Activated CD4-positive, alpha-beta memory T cell treated with anti-CD3 and anti-CD28 coated beads for 36 hours (primary cell): ENCODE measurements around the gene SMCHD1. TPM values are rescaled to one million over a fixed set of nuclear protein-coding genes. Genes with fewer than 3 reads are reported as not detected.
"Not testable (repeated sequence)": the region's sequence is repeated elsewhere in the genome, so short reads cannot be mapped to it uniquely, and the experiment has no call there.

Source experiments
- CTCF ChIA-PET: fragments of 350-600 bp; sonication (Branson Sonifier 250); formaldehyde crosslinking; loops from one replicate; lab custom pipeline; 2021; ENCODE audit warnings: antibody characterized with exemption, inconsistent platforms; lab: Charles Lee
- POLR2A ChIA-PET: fragments of 350-600 bp; sonication (Branson Sonifier 250); formaldehyde crosslinking; loops from one replicate; lab custom pipeline; 2021; ENCODE audit warnings: antibody characterized with exemption; lab: Charles Lee
- DNase-seq: peaks from one replicate; pipeline ENCODE4 v3.0.0-alpha.2; 2020
- H3K27ac Mint-ChIP-seq: one replicate; pipeline ENCODE4 v1.8.0; 2021; ENCODE audit warnings: mixed read lengths
- H3K27me3 Mint-ChIP-seq: one replicate; pipeline ENCODE4 v1.8.0; 2021; ENCODE audit warnings: mixed read lengths
- H3K36me3 Mint-ChIP-seq: one replicate; pipeline ENCODE4 v1.8.0; 2021; ENCODE audit warnings: mixed read lengths
- H3K4me1 Mint-ChIP-seq: one replicate; pipeline ENCODE4 v1.8.0; 2021; ENCODE audit warnings: low read depth, mixed read lengths
- H3K4me3 Mint-ChIP-seq: one replicate; pipeline ENCODE4 v1.8.0; 2021; ENCODE audit warnings: mild to moderate bottlenecking, mixed read lengths
- H3K9me3 Mint-ChIP-seq: one replicate; pipeline ENCODE4 v1.8.0; 2021; ENCODE audit warnings: mixed read lengths
- intact Hi-C: fragments of 100-400 bp; cut with micrococcal nuclease; formaldehyde crosslinking; loops from one replicate; pipeline ENCODE4 v1.15.1; 2023
- total RNA-seq, 2 experiments: library from RNA; stranded (reverse); gene quantifications; one replicate each; pipeline ENCODE4 v1.2.3, GENCODE V29; 2021

The SMCHD1 gene
- total RNA-seq, 2 experiments from 2014 or later, result 86.0 to 94.5 TPM

GRCh38 chr18:2780750-2781149, 125.2 kb downstream of the SMCHD1 start:
- no peaks in the 10 kb centered on the region for H3K27me3 Mint-ChIP-seq
- no peak for DNase-seq
- intact Hi-C loops, result no loop called here
- H3K4me1 Mint-ChIP-seq, result no peaks in the 10 kb centered on the region
- peak overlapping the region; percentile 58 for H3K27ac Mint-ChIP-seq
- no peak overlapping the region for H3K4me3 Mint-ChIP-seq
- no peaks in the 10 kb centered on the region for H3K9me3 Mint-ChIP-seq
- ChIA-PET POLR2A (interaction anchor here (0.6 kb wide), 1 partner anchor 161 kb away, joined by 3 read pairs; no protein-coding TSS in a partner anchor), CTCF (interaction anchor here (1.4 to 1.5 kb wide), 2 partner anchors 11 to 465 kb away, joined by 3 to 5 read pairs; no protein-coding TSS in a partner anchor)
- H3K36me3 Mint-ChIP-seq, result peaks cover 46% of the 10 kb centered on the region

GRCh38 chr18:2787225-2787624, 131.7 kb downstream of the SMCHD1 start:
- intact Hi-C loops, result no loop called here
- Mint-ChIP-seq H3K36me3 (peaks cover 35% of the 10 kb centered on the region), H3K27me3 (no peaks in the 10 kb centered on the region), H3K27ac (peak overlapping the region; percentile 73), H3K4me1 (peaks cover 5% of the 10 kb centered on the region), H3K9me3 (no peaks in the 10 kb centered on the region), H3K4me3 (no peak overlapping the region)
- DNase-seq, result no peak
- CTCF ChIA-PET, result no interaction called here
- POLR2A ChIA-PET, result no interaction called here

- POLR2A ChIA-PET, result no interaction called here
- DNase-seq, result no peak
- intact Hi-C loops, result loop anchor here (5.0 kb wide), 1 partner anchor 70 kb away; no protein-coding TSS in a partner anchor
- CTCF ChIA-PET, result no interaction called here
- no peaks in the 10 kb centered on the region for H3K4me1 Mint-ChIP-seq
- H3K36me3 Mint-ChIP-seq, result peaks cover 41% of the 10 kb centered on the region
- H3K27ac Mint-ChIP-seq, result no peak overlapping the region
- H3K27me3 Mint-ChIP-seq, result no peaks in the 10 kb centered on the region
- H3K9me3 Mint-ChIP-seq, result no peaks in the 10 kb centered on the region
- H3K4me3 Mint-ChIP-seq, result no peak overlapping the region
Observed at GRCh38 chr18:2792395-2792794, 136.9 kb downstream of the SMCHD1 start.

GRCh38 chr18:2794159-2794558, 138.6 kb downstream of the SMCHD1 start:
- no peak overlapping the region for H3K4me3 Mint-ChIP-seq
- no peaks in the 10 kb centered on the region for H3K27me3 Mint-ChIP-seq
- CTCF ChIA-PET, result no interaction called here
- H3K36me3 Mint-ChIP-seq, result peaks cover 48% of the 10 kb centered on the region
- H3K9me3 Mint-ChIP-seq, result no peaks in the 10 kb centered on the region
- DNase-seq, result no peak
- H3K4me1 Mint-ChIP-seq, result no peaks in the 10 kb centered on the region
- POLR2A ChIA-PET, result no interaction called here
- H3K27ac Mint-ChIP-seq, result no peak overlapping the region
- intact Hi-C loops, result loop anchor here (5.0 kb wide), 1 partner anchor 72 kb away; no protein-coding TSS in a partner anchor

GRCh38 chr18:2797951-2798350, 142.4 kb downstream of the SMCHD1 start:
- Mint-ChIP-seq H3K27me3 (no peaks in the 10 kb centered on the region), H3K4me1 (no peaks in the 10 kb centered on the region), H3K4me3 (no peak overlapping the region), H3K9me3 (no peaks in the 10 kb centered on the region), H3K27ac (no peak overlapping the region), H3K36me3 (peaks cover 43% of the 10 kb centered on the region)
- ChIA-PET POLR2A (no interaction called here), CTCF (no interaction called here)
- intact Hi-C loops, result no loop called here
- DNase-seq, result no peak

GRCh38 chr18:2799369-2799768, 143.8 kb downstream of the SMCHD1 start:
- H3K4me1 Mint-ChIP-seq, result no peaks in the 10 kb centered on the region
- H3K27ac Mint-ChIP-seq, result no peak overlapping the region
- ChIA-PET POLR2A (no interaction called here), CTCF (no interaction called here)
- no peaks in the 10 kb centered on the region for H3K27me3 Mint-ChIP-seq
- DNase-seq, result no peak
- H3K9me3 Mint-ChIP-seq, result no peaks in the 10 kb centered on the region
- peaks cover 48% of the 10 kb centered on the region for H3K36me3 Mint-ChIP-seq
- intact Hi-C loops, result no loop called here
- H3K4me3 Mint-ChIP-seq, result no peak overlapping the region

GRCh38 chr18:2805970-2806943, 150.7 kb downstream of the SMCHD1 start:
- ChIA-PET CTCF (no interaction called here), POLR2A (no interaction called here)
- H3K4me1 Mint-ChIP-seq, result no peaks in the 10 kb centered on the region
- no peak for DNase-seq
- H3K27ac Mint-ChIP-seq, result no peak overlapping the region
- intact Hi-C loops, result no loop called here
- H3K27me3 Mint-ChIP-seq, result no peaks in the 10 kb centered on the region
- H3K9me3 Mint-ChIP-seq, result peaks cover 18% of the 10 kb centered on the region
- no peak overlapping the region for H3K4me3 Mint-ChIP-seq
- peaks cover 21% of the 10 kb centered on the region for H3K36me3 Mint-ChIP-seq

- CTCF ChIA-PET, intact Hi-C loops, H3K27me3 Mint-ChIP-seq, H3K4me3 Mint-ChIP-seq, H3K4me1 Mint-ChIP-seq, DNase-seq, H3K27ac Mint-ChIP-seq: not testable (repeated sequence)
- POLR2A ChIA-PET, result interaction anchor here (0.7 kb wide), 1 partner anchor 10 kb away, joined by 3 read pairs; no protein-coding TSS in a partner anchor
- Mint-ChIP-seq H3K9me3 (peaks cover 38% of the 10 kb centered on the region), H3K36me3 (peaks cover 16% of the 10 kb centered on the region)
Observed at GRCh38 chr18:2808640-2809039, 153.1 kb downstream of the SMCHD1 start.

GRCh38 chr18:2809666-2810183, 154.2 kb downstream of the SMCHD1 start:
- CTCF ChIA-PET, intact Hi-C loops, DNase-seq, H3K4me1 Mint-ChIP-seq, H3K27me3 Mint-ChIP-seq, POLR2A ChIA-PET, H3K27ac Mint-ChIP-seq, H3K4me3 Mint-ChIP-seq: not testable (repeated sequence)
- Mint-ChIP-seq H3K36me3 (peaks cover 11% of the 10 kb centered on the region), H3K9me3 (peaks cover 45% of the 10 kb centered on the region)

GRCh38 chr18:2811416-2811815, 155.9 kb downstream of the SMCHD1 start:
- Mint-ChIP-seq H3K27ac (no peak overlapping the region), H3K9me3 (peaks cover 54% of the 10 kb centered on the region), H3K4me1 (no peaks in the 10 kb centered on the region), H3K36me3 (peaks cover 7% of the 10 kb centered on the region), H3K4me3 (no peak overlapping the region), H3K27me3 (no peaks in the 10 kb centered on the region)
- DNase-seq, result no peak
- POLR2A ChIA-PET, result no interaction called here
- intact Hi-C loops, result no loop called here
- CTCF ChIA-PET, result no interaction called here

GRCh38 chr18:2814928-2815327, 159.4 kb downstream of the SMCHD1 start:
- Mint-ChIP-seq H3K27ac (no peak overlapping the region), H3K9me3 (peaks cover 49% of the 10 kb centered on the region), H3K4me3 (no peak overlapping the region), H3K36me3 (peaks cover 5% of the 10 kb centered on the region), H3K4me1 (no peaks in the 10 kb centered on the region), H3K27me3 (no peaks in the 10 kb centered on the region)
- DNase-seq, result no peak
- POLR2A ChIA-PET, result no interaction called here
- CTCF ChIA-PET, result no interaction called here
- intact Hi-C loops, result no loop called here

GRCh38 chr18:2818281-2818680, 162.8 kb downstream of the SMCHD1 start:
- Mint-ChIP-seq H3K36me3 (peaks cover 2% of the 10 kb centered on the region), H3K4me1 (no peaks in the 10 kb centered on the region), H3K9me3 (peaks cover 22% of the 10 kb centered on the region), H3K27me3 (no peaks in the 10 kb centered on the region), H3K4me3 (no peak overlapping the region), H3K27ac (no peak overlapping the region)
- ChIA-PET CTCF (no interaction called here), POLR2A (interaction anchor here (0.7 kb wide), 1 partner anchor 9 kb away, joined by 3 read pairs; no protein-coding TSS in a partner anchor)
- no peak for DNase-seq
- intact Hi-C loops, result no loop called here
